Loucy (cell line): ENCODE measurements around the gene BABAM2.

Experiments used
- CTCF ChIP-seq: fragments of 200-600 bp; sonication (generic); conservative IDR thresholded peaks from 2 replicates; pipeline ENCODE4 v1.5.1; 2014; ENCODE audit warnings: mild to moderate bottlenecking, antibody characterized with exemption, low read length
- EZH2phosphoT487 ChIP-seq: fragments of 200-600 bp; IDR thresholded peaks from 2 replicates; pipeline ENCODE4 v1.6.1; 2018; ENCODE audit warnings: antibody characterized with exemption, mild to moderate bottlenecking, moderate library complexity, borderline replicate concordance

- no peak for TF ChIP-seq CTCF
- no peak for TF ChIP-seq EZH2phosphoT487
Measured at GRCh38 chr2:28300485-28301341, 410.2 kb downstream of the BABAM2 start.
